OCI-LY1 (cell line): Measurements from ENCODE around the gene ABTB2.

Source experiments
- EZH2 ChIP-seq: fragments of 200-600 bp; sonication (generic), shearing (Covaris generic); IDR thresholded peaks from 2 replicates; pipeline ENCODE4 v1.8.0; 2017; ENCODE audit warnings: borderline replicate concordance, mixed run types, mild to moderate bottlenecking, antibody characterized with exemption, low read length, moderate library complexity, mixed read lengths
- TF ChIP-seq, protein P1 (sequence below): fragments of 200-600 bp; sonication (generic), shearing (Covaris generic); IDR thresholded peaks from 2 replicates; pipeline ENCODE4 v1.5.1; 2017; ENCODE audit warnings: mild to moderate bottlenecking, antibody characterized with exemption, low read length, moderate library complexity, mixed read lengths

DNA sequence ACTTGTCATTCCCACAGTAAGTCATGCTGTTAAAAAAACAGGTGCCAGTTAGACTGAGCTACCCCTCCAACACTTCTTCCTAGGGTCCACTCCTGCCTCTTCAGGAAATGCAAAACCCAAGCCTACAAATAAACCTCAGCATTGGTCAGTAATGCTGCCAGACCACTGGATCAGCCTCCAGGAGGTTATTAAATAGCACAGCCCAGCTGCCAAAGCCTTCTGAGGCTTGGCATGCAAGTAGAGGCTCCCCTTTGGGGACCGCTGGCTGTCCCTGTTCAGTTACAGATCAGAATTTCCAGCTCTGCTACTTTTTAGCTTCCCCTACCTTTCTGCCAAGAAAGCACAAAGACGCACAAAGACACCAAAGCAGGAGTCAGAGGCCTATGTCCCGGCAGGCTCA lies 33.3 kb downstream of the ABTB2 start:
- TF ChIP-seq, protein P1, sequence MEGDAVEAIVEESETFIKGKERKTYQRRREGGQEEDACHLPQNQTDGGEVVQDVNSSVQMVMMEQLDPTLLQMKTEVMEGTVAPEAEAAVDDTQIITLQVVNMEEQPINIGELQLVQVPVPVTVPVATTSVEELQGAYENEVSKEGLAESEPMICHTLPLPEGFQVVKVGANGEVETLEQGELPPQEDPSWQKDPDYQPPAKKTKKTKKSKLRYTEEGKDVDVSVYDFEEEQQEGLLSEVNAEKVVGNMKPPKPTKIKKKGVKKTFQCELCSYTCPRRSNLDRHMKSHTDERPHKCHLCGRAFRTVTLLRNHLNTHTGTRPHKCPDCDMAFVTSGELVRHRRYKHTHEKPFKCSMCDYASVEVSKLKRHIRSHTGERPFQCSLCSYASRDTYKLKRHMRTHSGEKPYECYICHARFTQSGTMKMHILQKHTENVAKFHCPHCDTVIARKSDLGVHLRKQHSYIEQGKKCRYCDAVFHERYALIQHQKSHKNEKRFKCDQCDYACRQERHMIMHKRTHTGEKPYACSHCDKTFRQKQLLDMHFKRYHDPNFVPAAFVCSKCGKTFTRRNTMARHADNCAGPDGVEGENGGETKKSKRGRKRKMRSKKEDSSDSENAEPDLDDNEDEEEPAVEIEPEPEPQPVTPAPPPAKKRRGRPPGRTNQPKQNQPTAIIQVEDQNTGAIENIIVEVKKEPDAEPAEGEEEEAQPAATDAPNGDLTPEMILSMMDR, result no peak
- TF ChIP-seq EZH2, result no peak
